ENCODE results near the gene WDFY4. TPM values are rescaled to one million over a fixed set of nuclear protein-coding genes. Genes with fewer than 3 reads are reported as not detected.

WDFY4 gene
- total RNA-seq, 1 donor from 2014 or later: 0.34 TPM

GRCh38 chr10:48926255-48926654, 241.6 kb downstream of the WDFY4 start:
- no peak for DNase-seq

- DNase-seq: no peak
These were observed 242.3 kb downstream of the WDFY4 start for GRCh38 chr10:48926764-48927540.

- no peak for DNase-seq
These were observed 244.8 kb downstream of the WDFY4 start for GRCh38 chr10:48929413-48929990.

- no peak for DNase-seq
These were observed 246.5 kb downstream of the WDFY4 start for GRCh38 chr10:48931188-48931587.

GRCh38 chr10:48932831-48933664, 248.4 kb downstream of the WDFY4 start:
- no peak for DNase-seq

- DNase-seq: no peak
These were observed 250.2 kb downstream of the WDFY4 start for GRCh38 chr10:48934672-48935501.

- DNase-seq: no peak
These were observed 250.9 kb downstream of the WDFY4 start for GRCh38 chr10:48935577-48935976.

GRCh38 chr10:48937796-48938195, 253.1 kb downstream of the WDFY4 start:
- DNase-seq: no peak

- DNase-seq: no peak
These were observed 253.6 kb downstream of the WDFY4 start for GRCh38 chr10:48938281-48938680.

GRCh38 chr10:48938990-48939536, 254.4 kb downstream of the WDFY4 start:
- DNase-seq: no peak

- no peak for DNase-seq
These were observed 255.2 kb downstream of the WDFY4 start, which contains the start of gene LRRC18 for GRCh38 chr10:48939790-48940325. LRRC18 (minus strand) TSS chr10:48939840; CDS start chr10:48914155, 25,685 bp downstream.

GRCh38 chr10:48940372-48940771, 255.7 kb downstream of the WDFY4 start:
- no peak for DNase-seq

GRCh38 chr10:48940958-48941357, 256.3 kb downstream of the WDFY4 start:
- DNase-seq: no peak

GRCh38 chr10:48941427-48942075, 256.9 kb downstream of the WDFY4 start:
- no peak for DNase-seq

GRCh38 chr10:48943096-48943495, 258.4 kb downstream of the WDFY4 start:
- no peak for DNase-seq

GRCh38 chr10:48944171-48944570, 259.5 kb downstream of the WDFY4 start:
- no peak for DNase-seq

- peak; percentile 61 for DNase-seq
These were observed 260.9 kb downstream of the WDFY4 start for GRCh38 chr10:48945441-48946130.

- DNase-seq: peak; percentile 23
These were observed 261.7 kb downstream of the WDFY4 start for GRCh38 chr10:48946332-48946731.

- peak; percentile 86 for DNase-seq
These were observed 262.3 kb downstream of the WDFY4 start for GRCh38 chr10:48946891-48947500.
